ENCODE results near the gene DHX58.

DNA sequence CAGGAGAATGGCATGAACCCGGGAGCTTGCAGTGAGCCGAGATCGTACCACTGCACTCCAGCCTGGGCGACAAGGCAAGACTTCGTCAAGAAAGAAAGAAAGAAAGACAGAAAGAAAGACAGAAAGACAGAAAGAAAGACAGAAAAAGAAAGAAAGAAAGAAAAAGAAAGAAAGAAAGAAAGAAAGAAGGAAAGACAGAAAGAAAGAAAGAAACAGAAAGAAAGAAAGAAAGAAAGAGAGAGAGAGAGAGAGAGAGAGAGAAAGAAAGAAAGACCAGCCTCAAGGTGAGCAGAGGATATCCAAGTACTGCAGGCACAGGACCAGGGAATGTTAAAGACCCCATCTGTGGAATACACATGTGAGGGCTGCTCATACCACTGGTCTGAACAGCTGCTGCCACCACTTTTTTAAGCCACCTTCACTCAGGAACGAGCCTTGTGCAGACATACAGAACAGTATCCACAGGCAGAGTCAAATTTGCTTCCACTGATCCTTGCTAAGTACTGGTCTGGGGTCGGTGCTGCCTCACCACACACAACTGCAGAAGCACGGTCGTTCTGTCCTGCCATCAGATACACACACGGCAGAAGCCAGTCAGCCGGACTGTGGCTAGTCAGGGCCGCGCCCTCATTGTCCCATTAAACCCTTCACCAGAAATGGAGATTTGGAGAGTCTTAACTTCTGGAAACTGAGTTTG is 34.5 kb upstream of the DHX58 start:
- TF ChIP-seq CTCF (IDR thresholded peaks at IDR 0.05 in 4 of 5, conservative IDR thresholded peaks at IDR 0.05 in 1 of 5) (no peak), POLR2A (IDR thresholded peaks at IDR 0.05) (no peak)

All from gastrocnemius medialis (tissue), 4 donors.